ENCODE measurements around the gene RAMACL. TPM values are rescaled to one million over a fixed set of nuclear protein-coding genes. Genes with fewer than 3 reads are reported as not detected.

Gene RAMACL
- total and polyA plus RNA-seq, 7 donors: 0.34 to 3.0 (median 1.4) TPM; not detected in 2

GRCh38 chr6:166621114-166621540 is 34.6 kb upstream of the RAMACL start:
- H3K4me1 ChIP-seq: peaks cover 0 to 70% (median 50%) of the 10 kb centered on the region in 4 donors
- H3K9me3 ChIP-seq: no peaks in the 10 kb centered on the region
- WGBS, 2 donors: 22 to 67% methylated on average over 6 of the region's 6 CpGs
- DNase-seq: no peak
- intact Hi-C loops (cut with DNase I): loop anchor here (10.0 kb wide), 1 partner anchor 374 kb away; the partner anchor contains the start of gene CEP43
- no peaks in the 10 kb centered on the region for H3K27me3 ChIP-seq
- TF ChIP-seq CTCF (IDR thresholded peaks at IDR 0.05): no peak
- no peak for TF ChIP-seq POLR2AphosphoS5 (IDR thresholded peaks at IDR 0.05)
- TF ChIP-seq EP300 (IDR thresholded peaks at IDR 0.05): no peak
- TF ChIP-seq POLR2A (IDR thresholded peaks at IDR 0.05): no peak
- peak overlapping the region in 3 of 4 donors; percentile 75 to 81 (median 78) for H3K27ac ChIP-seq
- H3K4me3 ChIP-seq: no peak overlapping the region
- no peaks in the 10 kb centered on the region for H3K36me3 ChIP-seq

DNA sequence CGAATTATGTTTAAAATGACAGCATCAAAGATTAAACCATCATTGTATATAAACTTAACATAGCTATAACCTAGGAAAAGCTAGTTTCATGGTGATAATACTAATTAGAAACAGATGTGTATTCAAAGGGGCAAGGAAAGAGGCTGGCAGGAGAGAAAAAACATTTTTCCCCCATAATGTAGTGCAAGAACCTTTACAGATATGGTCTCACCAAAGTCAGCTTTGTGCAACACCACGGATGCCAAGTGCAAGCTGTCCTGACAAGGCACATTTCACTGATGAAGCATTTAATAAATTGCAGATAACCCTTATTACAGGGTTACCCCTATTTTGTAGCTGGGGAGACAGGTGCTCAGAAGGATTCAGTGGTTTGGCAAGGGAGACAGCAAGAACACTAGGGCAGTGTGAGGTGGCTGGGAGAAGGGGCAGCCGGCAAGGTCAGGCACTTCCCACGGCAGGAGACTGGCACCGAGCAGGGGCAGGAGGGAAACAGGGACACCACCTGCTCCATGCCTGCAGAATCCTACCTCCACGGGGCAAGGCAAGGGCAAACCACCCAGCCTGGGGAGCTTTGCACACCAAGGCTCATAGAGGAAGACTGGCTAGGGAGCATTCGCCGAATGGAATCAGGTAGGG is 34.1 kb upstream of the RAMACL start:
- intact Hi-C loops (cut with DNase I): loop anchor here (10.0 kb wide), 1 partner anchor 374 kb away; the partner anchor contains the start of gene CEP43
- Histone ChIP-seq H3K4me1 (peaks cover 0 to 70% (median 47%) of the 10 kb centered on the region in 4 donors), H3K27me3 (no peaks in the 10 kb centered on the region), H3K27ac (peak overlapping the region; percentile 67 to 81 (median 76)), H3K4me3 (no peak overlapping the region), H3K36me3 (no peaks in the 10 kb centered on the region), H3K9me3 (no peaks in the 10 kb centered on the region)
- DNase-seq: no peak
- TF ChIP-seq CTCF (IDR thresholded peaks at IDR 0.05): no peak
- TF ChIP-seq EP300 (IDR thresholded peaks at IDR 0.05): no peak
- no peak for TF ChIP-seq POLR2A (IDR thresholded peaks at IDR 0.05)
- no peak for TF ChIP-seq POLR2AphosphoS5 (IDR thresholded peaks at IDR 0.05)
- 54 to 85% methylated on average over 8 of the region's 8 CpGs for WGBS, 2 donors

DNA sequence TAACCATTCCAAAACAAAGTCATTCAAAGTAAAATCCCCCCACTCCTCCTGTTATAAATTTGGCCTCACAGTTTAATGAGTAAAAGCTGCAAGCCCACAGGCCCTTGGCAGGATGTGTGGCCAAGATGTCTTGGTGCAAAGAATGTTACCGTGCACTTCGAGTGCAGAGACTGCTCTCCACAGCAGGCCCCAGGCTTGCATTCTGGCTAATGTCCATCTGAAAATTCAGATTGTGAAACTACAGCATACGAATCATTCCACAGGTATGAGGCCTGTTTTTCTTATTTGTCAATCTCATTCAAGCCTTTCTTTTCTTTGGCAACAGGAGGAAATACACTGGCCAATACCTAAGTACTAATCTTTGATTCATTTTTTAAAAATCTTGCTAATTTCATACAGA is 33.4 kb upstream of the RAMACL start:
- intact Hi-C loops (cut with DNase I): loop anchor here (10.0 kb wide), 1 partner anchor 375 kb away; the partner anchor contains the start of gene CEP43
- H3K27ac ChIP-seq: peak overlapping the region; percentile 67 to 81 (median 76)
- no peaks in the 10 kb centered on the region for H3K27me3 ChIP-seq
- H3K36me3 ChIP-seq: no peaks in the 10 kb centered on the region
- no peaks in the 10 kb centered on the region for H3K9me3 ChIP-seq
- peak; percentile 58 to 82 (median 65) for TF ChIP-seq POLR2AphosphoS5 (IDR thresholded peaks at IDR 0.05)
- TF ChIP-seq POLR2A (IDR thresholded peaks at IDR 0.05): no peak
- no peak for TF ChIP-seq CTCF (IDR thresholded peaks at IDR 0.05)
- TF ChIP-seq EP300 (IDR thresholded peaks at IDR 0.05): peak in 1 of 4 donors; percentile 62
- 76 to 77% methylated on average over 3 of the region's 3 CpGs for WGBS, 2 donors
- no peak for DNase-seq
- peaks cover 0 to 69% (median 44%) of the 10 kb centered on the region in 4 donors for H3K4me1 ChIP-seq
- H3K4me3 ChIP-seq: no peak overlapping the region

DNA sequence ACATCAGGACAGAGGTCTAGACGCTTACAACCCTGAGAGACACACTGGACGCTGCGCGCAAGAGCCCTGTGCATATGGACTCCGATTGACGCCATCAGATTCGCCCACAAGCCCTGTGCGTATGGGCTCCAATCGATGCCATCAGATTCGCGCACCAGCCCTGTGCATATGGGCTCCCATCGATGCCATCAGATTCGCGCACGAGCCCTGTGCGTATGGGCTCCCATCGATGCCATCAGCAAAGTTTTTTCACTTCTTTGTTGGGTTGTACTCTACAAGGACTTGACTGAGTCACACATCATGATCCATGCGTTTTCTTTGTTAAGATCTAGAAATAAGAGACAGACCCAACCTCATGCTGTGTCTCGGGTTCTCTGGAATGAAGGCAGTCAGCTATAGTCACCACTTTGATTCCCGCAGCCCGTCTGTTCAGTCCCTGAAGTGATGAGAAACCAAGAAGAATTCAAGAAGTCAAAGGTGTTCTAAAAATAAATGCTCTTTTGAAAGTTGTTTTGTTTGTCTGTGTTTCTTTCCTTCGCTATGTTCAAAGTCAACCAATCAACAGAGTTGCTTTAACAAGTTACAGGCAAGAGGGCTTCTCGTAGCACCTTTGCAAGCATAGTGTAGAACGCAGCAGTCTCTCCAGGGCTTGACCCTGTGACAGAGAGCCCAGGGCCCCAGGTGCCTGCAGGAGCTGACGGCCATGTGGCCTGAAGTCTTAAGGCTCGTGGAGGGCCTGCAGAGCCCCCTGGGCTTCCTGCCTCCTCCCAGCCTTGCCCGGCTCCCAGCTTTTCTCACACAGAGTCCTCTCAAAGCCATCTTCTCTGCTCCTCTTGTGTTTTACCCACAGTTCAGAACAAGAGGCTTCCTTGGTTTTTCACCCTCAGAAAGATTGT is 32.6 kb upstream of the RAMACL start:
- H3K36me3 ChIP-seq: no peaks in the 10 kb centered on the region
- no peak overlapping the region for H3K4me3 ChIP-seq
- H3K27ac ChIP-seq: peak overlapping the region; percentile 67 to 81 (median 76)
- no peak for DNase-seq
- 96% methylated on average over 27 of the region's 27 CpGs for WGBS, 2 donors
- H3K9me3 ChIP-seq: no peaks in the 10 kb centered on the region
- TF ChIP-seq POLR2AphosphoS5 (IDR thresholded peaks at IDR 0.05) (no peak), POLR2A (IDR thresholded peaks at IDR 0.05) (no peak), EP300 (IDR thresholded peaks at IDR 0.05) (no peak), CTCF (IDR thresholded peaks at IDR 0.05) (no peak)
- no peaks in the 10 kb centered on the region for H3K27me3 ChIP-seq
- peaks cover 0 to 69% (median 41%) of the 10 kb centered on the region in 4 donors for H3K4me1 ChIP-seq
- intact Hi-C loops (cut with DNase I): no loop called here

Data from sigmoid colon (tissue), 7 donors.